ENCODE results near the gene PDGFRB.
"Not testable (repeated sequence)": the region's sequence is repeated elsewhere in the genome, so short reads cannot be mapped to it uniquely, and the experiment has no call there.

The PDGFRB gene

DNA sequence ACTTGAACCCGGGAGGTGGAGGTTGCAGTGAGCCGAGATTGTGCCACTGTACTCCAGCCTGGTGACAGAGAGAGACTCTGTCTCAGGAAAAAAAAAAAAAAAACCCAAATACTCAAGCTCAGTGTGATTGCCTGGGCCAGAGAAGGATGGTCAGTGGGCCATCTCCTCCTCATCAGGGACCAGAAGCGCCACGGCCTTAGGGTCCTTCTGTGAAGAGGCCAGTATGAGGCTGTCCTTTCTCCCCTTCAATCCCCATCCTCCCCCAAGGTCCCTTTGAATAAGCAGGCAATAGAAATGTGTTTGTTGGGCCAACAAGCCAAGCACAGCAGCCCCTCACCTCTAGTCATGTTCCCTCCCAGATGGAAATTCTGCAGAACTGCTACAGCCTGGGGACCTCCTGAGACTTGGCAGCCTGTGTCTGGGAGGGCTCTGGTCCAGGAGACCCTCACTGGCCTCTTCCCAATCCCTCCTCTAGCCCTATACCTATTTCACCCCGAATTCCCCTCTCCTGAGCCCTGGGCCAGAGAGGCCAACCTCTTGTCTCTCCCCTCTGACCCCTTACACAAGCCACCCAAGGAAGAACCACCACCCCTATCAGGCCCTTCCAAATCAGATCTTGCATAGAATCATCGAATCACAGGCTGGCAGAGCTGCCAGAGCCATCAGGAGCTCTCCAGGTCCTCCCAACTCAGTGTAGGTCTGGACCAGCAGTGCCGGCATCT is 70.3 kb downstream of the PDGFRB start:
- H3K9ac ChIP-seq (ENCODE audit: low read length), result no peak overlapping the region
- H2AFZ ChIP-seq (ENCODE audit: low read depth, low read length, severe bottlenecking), result no peak overlapping the region
- H3K79me2 ChIP-seq (ENCODE audit: insufficient read depth, low read length), result no peaks in the 10 kb centered on the region
- H3F3A ChIP-seq (ENCODE audit: insufficient read depth), result no peaks in the 10 kb centered on the region
- H3K9me3 ChIP-seq (ENCODE audit: insufficient read depth, low read length), result no peaks in the 10 kb centered on the region
- TF ChIP-seq EZH2phosphoT487 (conservative IDR thresholded peaks at IDR 0.05; ENCODE audit: low read length) (no peak), CTCF (IDR thresholded peaks at IDR 0.05; ENCODE audit: insufficient read depth, low read length, poor library complexity, severe bottlenecking) (no peak)
- no peaks in the 10 kb centered on the region for H3K27me3 ChIP-seq (ENCODE audit: low read length)
- H3K36me3 ChIP-seq (ENCODE audit: low read length), result no peaks in the 10 kb centered on the region
- H4K20me1 ChIP-seq (ENCODE audit: low read depth, low read length), result no peaks in the 10 kb centered on the region
- H3K27ac ChIP-seq (ENCODE audit: low read depth, low read length), result no peak overlapping the region
- H3K4me2 ChIP-seq (ENCODE audit: low read depth, low read length, poor library complexity, severe bottlenecking), result no peak overlapping the region
- H3K9me2 ChIP-seq (replicated peaks; ENCODE audit: insufficient read depth, low read length), result no peaks in the 10 kb centered on the region
- no peak overlapping the region for H3K4me3 ChIP-seq (ENCODE audit: insufficient read depth, low read length, poor library complexity, severe bottlenecking)

- H3K4me2 ChIP-seq (ENCODE audit: low read depth, low read length, poor library complexity, severe bottlenecking); H3K79me2 ChIP-seq (ENCODE audit: insufficient read depth, low read length): not testable (repeated sequence)
These were observed 70.9 kb downstream of the PDGFRB start for GRCh38 chr5:150084754-150085153.

GRCh38 chr5:150082889-150083288 is 72.8 kb downstream of the PDGFRB start:
- Histone ChIP-seq H3K79me2 (ENCODE audit: insufficient read depth, low read length) (no peaks in the 10 kb centered on the region), H3K4me3 (ENCODE audit: insufficient read depth, low read length, poor library complexity, severe bottlenecking) (no peak overlapping the region), H4K20me1 (ENCODE audit: low read depth, low read length) (no peaks in the 10 kb centered on the region), H2AFZ (ENCODE audit: low read depth, low read length, severe bottlenecking) (no peak overlapping the region), H3K4me2 (ENCODE audit: low read depth, low read length, poor library complexity, severe bottlenecking) (no peak overlapping the region), H3K9me3 (ENCODE audit: insufficient read depth, low read length) (no peaks in the 10 kb centered on the region), H3K27ac (ENCODE audit: low read depth, low read length) (no peak overlapping the region), H3K9ac (ENCODE audit: low read length) (no peak overlapping the region), H3K9me2 (replicated peaks; ENCODE audit: insufficient read depth, low read length) (no peaks in the 10 kb centered on the region), H3F3A (ENCODE audit: insufficient read depth) (no peaks in the 10 kb centered on the region), H3K36me3 (ENCODE audit: low read length) (no peaks in the 10 kb centered on the region), H3K27me3 (ENCODE audit: low read length) (no peaks in the 10 kb centered on the region)
- TF ChIP-seq CTCF (IDR thresholded peaks at IDR 0.05; ENCODE audit: insufficient read depth, low read length, poor library complexity, severe bottlenecking) (no peak), EZH2phosphoT487 (conservative IDR thresholded peaks at IDR 0.05; ENCODE audit: low read length) (no peak)

More at GRCh38 chr5:150084754-150085153, 70.9 kb downstream of the PDGFRB start:
- not testable (repeated sequence) for H3K36me3 ChIP-seq (ENCODE audit: low read length); H3K9me2 ChIP-seq (replicated peaks; ENCODE audit: insufficient read depth, low read length); H3K4me3 ChIP-seq (ENCODE audit: insufficient read depth, low read length, poor library complexity, severe bottlenecking); H3K27ac ChIP-seq (ENCODE audit: low read depth, low read length); H4K20me1 ChIP-seq (ENCODE audit: low read depth, low read length); H3F3A ChIP-seq (ENCODE audit: insufficient read depth); H3K9me3 ChIP-seq (ENCODE audit: insufficient read depth, low read length); H3K27me3 ChIP-seq (ENCODE audit: low read length); H2AFZ ChIP-seq (ENCODE audit: low read depth, low read length, severe bottlenecking); H3K9ac ChIP-seq (ENCODE audit: low read length)

DNA sequence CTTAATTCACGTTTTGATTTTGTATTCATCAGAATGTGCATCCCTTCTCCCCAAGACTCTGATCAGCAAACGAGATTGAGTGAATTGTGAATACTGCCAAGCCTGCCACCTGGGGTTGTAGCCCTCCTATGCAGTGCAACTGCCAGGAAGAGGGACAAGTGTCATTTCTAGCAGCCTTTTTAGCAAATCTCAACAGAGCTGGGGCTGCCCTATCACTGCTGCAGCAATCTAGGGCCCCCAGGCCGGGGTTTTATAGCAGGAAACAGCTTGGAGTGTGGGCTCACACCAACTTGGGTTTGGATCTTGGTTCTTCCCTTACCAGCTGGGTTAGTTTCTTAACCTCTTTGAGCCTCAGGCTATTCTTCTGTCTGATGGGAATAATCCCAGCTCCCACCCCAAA is 73.3 kb downstream of the PDGFRB start:
- no peak overlapping the region for H3K4me2 ChIP-seq (ENCODE audit: low read depth, low read length, poor library complexity, severe bottlenecking)

More for the DNA sequence above, 73.3 kb downstream of the PDGFRB start:
- Histone ChIP-seq H3K27me3 (ENCODE audit: low read length) (no peaks in the 10 kb centered on the region), H3K9me3 (ENCODE audit: insufficient read depth, low read length) (no peaks in the 10 kb centered on the region), H3K9me2 (replicated peaks; ENCODE audit: insufficient read depth, low read length) (no peaks in the 10 kb centered on the region), H2AFZ (ENCODE audit: low read depth, low read length, severe bottlenecking) (no peak overlapping the region), H3K9ac (ENCODE audit: low read length) (no peak overlapping the region), H3K79me2 (ENCODE audit: insufficient read depth, low read length) (no peaks in the 10 kb centered on the region), H3K4me3 (ENCODE audit: insufficient read depth, low read length, poor library complexity, severe bottlenecking) (no peak overlapping the region), H3K36me3 (ENCODE audit: low read length) (no peaks in the 10 kb centered on the region), H4K20me1 (ENCODE audit: low read depth, low read length) (no peaks in the 10 kb centered on the region), H3F3A (ENCODE audit: insufficient read depth) (no peaks in the 10 kb centered on the region), H3K27ac (ENCODE audit: low read depth, low read length) (no peak overlapping the region)
- TF ChIP-seq EZH2phosphoT487 (conservative IDR thresholded peaks at IDR 0.05; ENCODE audit: low read length) (no peak), CTCF (IDR thresholded peaks at IDR 0.05; ENCODE audit: insufficient read depth, low read length, poor library complexity, severe bottlenecking) (no peak)

Data from SU-DHL-6 (cell line).